ENCODE data around the gene MAFF.
A peak's percentile ranks its signal among the peaks of the same experiment; 100 is the strongest.

The MAFF gene

GRCh38 chr22:38203855-38204514, 2.2 kb downstream of the MAFF start:
- DNase-seq (ENCODE audit: low read depth), result peak; percentile 75

- no peak for DNase-seq (ENCODE audit: low read depth)
Measured at GRCh38 chr22:38204784-38205183, 3.0 kb downstream of the MAFF start.

GRCh38 chr22:38205261-38206128, 3.7 kb downstream of the MAFF start:
- DNase-seq (ENCODE audit: low read depth), result peak; percentile 90

GRCh38 chr22:38207898-38208432, 6.2 kb downstream of the MAFF start:
- DNase-seq (ENCODE audit: low read depth), result no peak

- no peak for DNase-seq (ENCODE audit: low read depth)
Measured at GRCh38 chr22:38208551-38208968, 6.8 kb downstream of the MAFF start.

GRCh38 chr22:38211556-38211955, 9.8 kb downstream of the MAFF start:
- DNase-seq (ENCODE audit: low read depth), result no peak

GRCh38 chr22:38212442-38212841, 10.6 kb downstream of the MAFF start:
- no peak for DNase-seq (ENCODE audit: low read depth)

- DNase-seq (ENCODE audit: low read depth), result no peak
Measured at GRCh38 chr22:38213319-38213989, 11.7 kb downstream of the MAFF start.

GRCh38 chr22:38213990-38214301, 12.2 kb downstream of the MAFF start:
- no peak for DNase-seq (ENCODE audit: low read depth)

GRCh38 chr22:38214302-38215056, 12.7 kb downstream of the MAFF start:
- DNase-seq (ENCODE audit: low read depth), result no peak

- DNase-seq (ENCODE audit: low read depth), result no peak
Measured at GRCh38 chr22:38215156-38216038, 13.6 kb downstream of the MAFF start.

- DNase-seq (ENCODE audit: low read depth), result peak; percentile 81
Measured at GRCh38 chr22:38218661-38219622, 17.1 kb downstream of the MAFF start.

- no peak for DNase-seq (ENCODE audit: low read depth)
Measured at GRCh38 chr22:38219632-38220031, 17.8 kb downstream of the MAFF start.

GRCh38 chr22:38220163-38220562, 18.4 kb downstream of the MAFF start:
- DNase-seq (ENCODE audit: low read depth), result no peak

GRCh38 chr22:38220653-38221386, 19.0 kb downstream of the MAFF start:
- no peak for DNase-seq (ENCODE audit: low read depth)

GRCh38 chr22:38221407-38221806, 19.6 kb downstream of the MAFF start:
- no peak for DNase-seq (ENCODE audit: low read depth)

GRCh38 chr22:38221908-38222796, 20.4 kb downstream of the MAFF start:
- no peak for DNase-seq (ENCODE audit: low read depth)

- DNase-seq (ENCODE audit: low read depth), result no peak
Measured at GRCh38 chr22:38222797-38223119, 21.0 kb downstream of the MAFF start.
